GM23338 (cell line): Measurements from ENCODE around the gene SYNPO2L. TPM values are rescaled to one million over a fixed set of nuclear protein-coding genes. Genes with fewer than 3 reads are reported as not detected.

Experiments used
- ATAC-seq: fragments of 200-7000 bp; cut with Tn5 transposase; 3 replicates; pipeline ENCODE4 v1.9.1; 2020
- DNase-seq: peaks from one replicate; pipeline ENCODE4 v3.0.0-alpha.2; 2015; ENCODE audit warnings: low spot score
- H2AFZ ChIP-seq: fragments of 200-600 bp; sonication (generic); 2 replicates; pipeline ENCODE4 v1.8.0; 2016; ENCODE audit warnings: antibody characterized with exemption, mild to moderate bottlenecking, moderate library complexity
- H3F3A ChIP-seq: fragments of 200-600 bp; sonication (generic); replicated peaks from 2 replicates; pipeline ENCODE4 v1.8.0; 2017; ENCODE audit warnings: antibody characterized with exemption, mixed run types, low read depth
- H3K27ac ChIP-seq: fragments of 200-600 bp; sonication (generic); 2 replicates; pipeline ENCODE4 v1.6.1; 2016; ENCODE audit warnings: low read depth
- H3K27me3 ChIP-seq: fragments of 200-600 bp; sonication (generic); 2 replicates; pipeline ENCODE4 v1.8.0; 2016; ENCODE audit warnings: mild to moderate bottlenecking, mixed run types, moderate library complexity; ENCODE audit not compliant: insufficient read depth
- H3K36me3 ChIP-seq: fragments of 200-600 bp; sonication (generic); 2 replicates; pipeline ENCODE4 v1.8.0; 2016; ENCODE audit warnings: mild to moderate bottlenecking; ENCODE audit not compliant: insufficient read depth
- H3K4me1 ChIP-seq: fragments of 200-600 bp; sonication (generic); 2 replicates; pipeline ENCODE4 v1.8.0; 2016; ENCODE audit warnings: mild to moderate bottlenecking, moderate library complexity; ENCODE audit not compliant: insufficient read depth
- H3K4me2 ChIP-seq: fragments of 200-600 bp; sonication (generic); 2 replicates; pipeline ENCODE4 v1.7.1; 2017; ENCODE audit warnings: mixed run types
- H3K4me3 ChIP-seq: fragments of 200-600 bp; sonication (generic); 2 replicates; pipeline ENCODE4 v1.6.1; 2016; ENCODE audit warnings: mixed run types
- H3K79me2 ChIP-seq: fragments of 200-600 bp; sonication (generic); replicated peaks from 2 replicates; pipeline ENCODE4 v1.8.0; 2017; ENCODE audit warnings: mild to moderate bottlenecking; ENCODE audit not compliant: insufficient read depth
- H3K9me2 ChIP-seq: fragments of 200-600 bp; sonication (generic); 2 replicates; pipeline ENCODE4 v1.8.0; 2017; ENCODE audit not compliant: insufficient read depth
- H4K20me1 ChIP-seq: fragments of 200-600 bp; sonication (generic); replicated peaks from 2 replicates; pipeline ENCODE4 v1.8.0; 2017; ENCODE audit warnings: mild to moderate bottlenecking; ENCODE audit not compliant: insufficient read depth
- H3K27ac Mint-ChIP-seq: 2 replicates; pipeline ENCODE4 v1.8.0; 2020; ENCODE audit warnings: inconsistent platforms, mild to moderate bottlenecking, moderate library complexity, mixed read lengths
- H3K27me3 Mint-ChIP-seq: 3 replicates; pipeline ENCODE4 v1.8.0; 2022; ENCODE audit warnings: low read depth, mild to moderate bottlenecking, moderate library complexity, mixed read lengths, inconsistent platforms; ENCODE audit not compliant: insufficient read depth, poor library complexity
- H3K36me3 Mint-ChIP-seq: 3 replicates; pipeline ENCODE4 v1.8.0; 2021; ENCODE audit warnings: low read depth, mild to moderate bottlenecking, inconsistent platforms, moderate library complexity, mixed read lengths
- H3K4me1 Mint-ChIP-seq: 3 replicates; pipeline ENCODE4 v1.8.0; 2020; ENCODE audit warnings: mild to moderate bottlenecking, inconsistent platforms, mixed read lengths
- H3K4me3 Mint-ChIP-seq: 3 replicates; pipeline ENCODE4 v1.8.0; 2021; ENCODE audit warnings: moderate library complexity, mild to moderate bottlenecking, inconsistent platforms, mixed read lengths
- H3K9me3 Mint-ChIP-seq: 3 replicates; pipeline ENCODE4 v1.8.0; 2020; ENCODE audit warnings: moderate library complexity, mild to moderate bottlenecking, inconsistent platforms, mixed read lengths
- CREB1 ChIP-seq: fragments of 250-450 bp; sonication (Bioruptor Pico); IDR thresholded peaks from 2 replicates; pipeline ENCODE4 v1.5.0; 2020; ENCODE audit warnings: low read depth, mild to moderate bottlenecking, moderate library complexity
- CTCF ChIP-seq, 2 experiments: fragments of 200-600 bp in 1 of 2; sonication (generic) in 1 of 2; conservative IDR thresholded peaks; 2 replicates each; pipeline versions ENCODE4 v1.5.1 to v1.6.1; 2016 to 2017; ENCODE audit warnings: antibody characterized with exemption in 2 of 2, low read depth in 2 of 2, mild to moderate bottlenecking in 2 of 2, moderate library complexity in 1 of 2
- ETS1 ChIP-seq: IDR thresholded peaks from 2 replicates; pipeline ENCODE4 v1.6.1; 2016; ENCODE audit warnings: antibody characterized with exemption
- EZH2phosphoT487 ChIP-seq: fragments of 200-600 bp; sonication (generic); IDR thresholded peaks from one replicate; pipeline ENCODE4 v1.8.1; 2018; ENCODE audit warnings: antibody characterized with exemption; ENCODE audit not compliant: unreplicated experiment
- JUNB ChIP-seq: IDR thresholded peaks from one replicate; pipeline ENCODE4 v1.6.1; 2016; ENCODE audit warnings: antibody characterized with exemption; ENCODE audit not compliant: unreplicated experiment
- POLR2AphosphoS5 ChIP-seq: IDR thresholded peaks from 2 replicates; pipeline ENCODE4 v1.6.1; 2016; ENCODE audit warnings: antibody characterized with exemption, low read depth
- REST ChIP-seq: IDR thresholded peaks from one replicate; pipeline ENCODE4 v1.6.1; 2018; ENCODE audit warnings: antibody characterized with exemption; ENCODE audit not compliant: unreplicated experiment
- ZNF462 ChIP-seq: fragments of 250-450 bp; sonication (Bioruptor Pico); IDR thresholded peaks from 2 replicates; pipeline ENCODE4 v1.5.0; 2020; ENCODE audit warnings: mild to moderate bottlenecking, moderate library complexity
- polyA plus RNA-seq: library from polyadenylated mRNA; unstranded; fragments of >200 nt; fragmentation: Nextera tagmentation; extraction: Ambion mirVana; gene quantifications from 2 replicates; pipeline ENCODE4 v1.2.1, GENCODE V29; 2016
- total RNA-seq: library from RNA; depleted of rRNA; stranded (reverse); fragments of >200 nt; shearing (Covaris generic); gene quantifications from 2 replicates; pipeline ENCODE4 v1.2.3, GENCODE V29; 2014

The SYNPO2L gene
- total and polyA plus RNA-seq, 2 experiments from 2014 or later: 0.57 TPM; not detected in 1

- TF ChIP-seq ZNF462 (no peak), CTCF (conservative IDR thresholded peaks at IDR 0.05; ENCODE audit: low read depth in 2 of 2) (no peak), POLR2AphosphoS5 (no peak), EZH2phosphoT487 (no peak)
Measured at GRCh38 chr10:73627300-73627699, 28.5 kb downstream of the SYNPO2L start (continued).

- peak; percentile 100 for DNase-seq
- Histone ChIP-seq H3K4me1 (no peaks in the 10 kb centered on the region), H3K27ac (peak overlapping the region; percentile 82), H3F3A (peaks cover 11% of the 10 kb centered on the region; the same call in 1 of the 2 replicates), H4K20me1 (no peaks in the 10 kb centered on the region), H3K79me2 (peaks cover 46% of the 10 kb centered on the region), H3K36me3 (no peaks in the 10 kb centered on the region), H3K4me3 (peak overlapping the region; percentile 81), H3K4me2 (peak overlapping the region; percentile 88), H3K27me3 (no peaks in the 10 kb centered on the region), H3K9me2 (no peaks in the 10 kb centered on the region), H2AFZ (peak overlapping the region; percentile 78; the same call in 1 of the 2 replicates)
- Mint-ChIP-seq H3K27me3 (peaks cover 8% of the 10 kb centered on the region), H3K27ac (peak overlapping the region; percentile 99), H3K9me3 (no peaks in the 10 kb centered on the region), H3K36me3 (no peaks in the 10 kb centered on the region; the same call in 2 of the 3 replicates), H3K4me1 (peaks cover 4% of the 10 kb centered on the region; the same call in 1 of the 3 replicates), H3K4me3 (peak overlapping the region; percentile 99)
- ATAC-seq: peak; percentile 93
- TF ChIP-seq POLR2AphosphoS5 (peak; percentile 92), ETS1 (no peak), REST (no peak), CREB1 (no peak), JUNB (no peak)
Measured at GRCh38 chr10:73625884-73626752, 29.7 kb downstream of the SYNPO2L start.
